Activated CD8-positive, alpha-beta memory T cell treated with anti-CD3 and anti-CD28 coated beads for 1 hour (primary cell): ENCODE results near the gene C1S.
"Not testable (repeated sequence)": the region's sequence is repeated elsewhere in the genome, so short reads cannot be mapped to it uniquely, and the experiment has no call there.

Experiments used
- DNase-seq, 2 donors: peaks; one replicate each; pipeline ENCODE4 v3.0.0-alpha.2; 2020; ENCODE audit warnings: low read depth in 1 of 2; ENCODE audit errors: extremely low read depth in 1 of 2

C1S gene

DNA sequence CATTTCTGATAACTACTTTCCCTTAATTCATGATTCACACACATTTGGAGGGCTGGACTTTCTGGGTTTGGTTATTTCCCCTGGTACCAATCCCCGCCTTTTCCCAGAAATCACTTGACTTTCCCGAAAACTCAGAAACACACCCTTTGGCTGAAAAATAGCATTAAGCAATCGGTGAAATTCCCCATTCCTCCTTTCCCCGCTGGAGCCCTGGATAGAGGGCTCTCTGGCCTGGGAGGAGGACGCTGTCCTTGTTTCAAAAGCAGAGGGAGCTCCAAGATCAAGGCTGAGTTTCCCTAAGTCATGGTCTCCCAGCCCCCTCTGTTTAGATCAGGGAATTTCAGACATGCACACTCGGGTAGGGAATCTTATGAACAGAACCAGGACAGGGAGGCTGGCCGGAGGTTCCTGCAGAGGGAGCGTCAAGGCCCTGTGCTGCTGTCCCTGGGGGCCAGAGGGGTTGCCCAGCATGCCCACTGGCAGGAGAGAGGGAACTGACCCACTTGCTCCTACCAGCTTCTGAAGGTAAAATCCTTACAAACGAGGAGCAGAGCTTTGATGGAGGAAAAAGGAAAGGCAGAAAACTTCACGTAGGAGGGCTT, at the start of gene C1S:
TSS of gene C1S (plus strand) at position 366 of the 602 bp plus-strand sequence. CDS start 1,195 bp downstream, outside the sequence.
- DNase-seq = no peak

DNA sequence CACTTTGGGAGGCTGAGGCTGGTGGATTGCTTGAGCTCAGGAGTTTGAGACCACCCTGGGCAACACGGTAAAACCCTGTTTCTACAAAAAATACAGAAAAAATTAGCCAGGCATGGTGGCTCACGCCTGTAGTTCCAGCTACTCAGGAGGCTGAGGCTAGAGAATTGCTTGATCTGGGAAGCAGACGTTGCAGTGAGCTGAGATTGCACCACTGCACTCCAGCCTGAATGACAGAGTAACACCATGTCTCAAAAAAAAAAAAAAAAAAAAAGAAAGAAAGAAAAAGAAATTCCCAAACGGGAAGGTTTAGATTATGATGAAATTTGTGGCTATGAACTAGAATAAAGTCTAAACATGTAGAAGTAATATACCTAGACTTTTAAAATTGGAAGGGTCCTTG, 49.1 kb upstream of the C1S start:
- not testable (repeated sequence) for DNase-seq

DNA sequence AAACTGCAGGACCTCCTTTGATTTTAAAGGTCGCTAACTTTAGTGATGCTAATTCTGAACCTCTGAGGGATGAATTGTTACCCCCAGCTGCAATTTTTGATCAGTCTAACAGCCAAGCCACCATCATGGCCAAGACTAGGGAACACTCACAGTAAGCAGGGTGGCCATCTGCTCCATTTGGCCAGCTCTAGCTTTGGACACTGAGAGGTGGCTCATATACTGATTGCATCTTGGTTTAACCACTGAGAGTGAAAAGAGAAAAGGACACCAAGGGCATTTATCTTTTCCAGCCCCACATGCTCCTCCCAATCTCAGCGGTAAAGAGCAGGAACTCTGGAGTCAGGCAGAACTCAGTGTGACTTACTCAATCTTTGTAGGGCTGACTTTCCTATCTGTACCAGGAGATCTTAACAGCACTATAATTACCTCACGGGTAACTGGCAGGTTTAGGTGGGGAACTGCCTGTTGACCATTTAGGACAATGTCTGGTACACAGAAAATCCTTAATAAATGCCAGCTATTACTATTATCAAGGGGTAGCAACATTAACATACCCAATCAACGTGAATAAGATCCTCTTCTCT, 48.4 kb upstream of the C1S start:
- DNase-seq = no peak

DNA sequence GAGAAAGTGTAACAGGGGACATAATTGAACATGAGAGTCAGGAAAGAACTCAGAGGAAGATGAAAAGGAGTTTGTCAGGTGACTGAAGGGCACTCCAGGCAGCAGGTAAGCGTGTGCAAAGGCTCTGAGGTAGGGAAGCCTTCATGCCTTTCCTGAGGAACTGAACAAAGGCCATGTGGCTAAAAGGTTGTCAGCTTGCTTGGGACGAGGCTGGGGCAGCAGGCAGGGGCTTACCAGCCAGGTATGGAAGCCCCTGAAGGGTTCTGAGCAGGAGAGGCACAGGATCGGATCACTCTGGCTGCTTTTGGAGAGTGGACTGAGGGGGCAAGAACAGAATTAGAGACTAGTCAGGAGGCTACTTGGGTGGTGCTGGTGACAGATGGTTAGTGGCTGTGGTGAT, 47.4 kb upstream of the C1S start:
- DNase-seq = no peak

DNA sequence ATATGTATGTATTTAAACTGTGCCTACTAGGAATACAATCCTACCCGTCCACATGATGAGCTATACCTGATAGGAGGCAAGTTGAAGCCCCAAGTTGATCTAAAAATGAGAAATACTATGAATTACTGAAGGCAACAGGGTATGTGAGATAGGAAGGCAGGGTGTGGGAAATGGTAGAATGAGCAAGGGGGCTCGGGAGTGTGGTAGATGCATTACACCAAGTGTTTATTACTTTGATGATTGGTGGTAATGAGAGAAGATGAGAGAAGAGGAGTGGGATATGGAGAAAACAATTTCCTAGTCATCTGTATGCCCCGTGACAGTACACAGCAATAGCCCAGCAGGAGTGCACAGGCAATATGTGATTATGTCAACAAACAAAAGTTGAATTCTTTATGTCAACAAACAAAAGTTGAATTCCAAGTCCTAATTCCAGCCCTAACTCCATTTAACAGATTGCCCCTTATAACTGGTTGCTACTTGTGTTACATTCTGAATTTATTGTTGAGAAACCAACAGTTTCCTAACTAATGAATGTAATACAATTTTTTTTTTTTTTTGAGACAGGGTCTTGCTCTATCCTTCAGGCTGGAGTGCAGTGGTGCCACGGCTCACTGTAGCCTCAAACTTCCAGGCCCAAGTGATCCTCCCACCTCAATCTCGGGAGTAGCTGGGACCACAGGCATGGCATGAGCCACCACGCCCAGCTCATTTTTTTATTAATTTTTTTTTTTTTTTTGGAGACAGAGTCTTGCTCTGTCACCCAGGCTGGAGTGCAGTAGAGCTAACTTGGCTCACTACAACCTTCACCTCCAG, 44.8 kb upstream of the C1S start:
- DNase-seq = no peak

DNA sequence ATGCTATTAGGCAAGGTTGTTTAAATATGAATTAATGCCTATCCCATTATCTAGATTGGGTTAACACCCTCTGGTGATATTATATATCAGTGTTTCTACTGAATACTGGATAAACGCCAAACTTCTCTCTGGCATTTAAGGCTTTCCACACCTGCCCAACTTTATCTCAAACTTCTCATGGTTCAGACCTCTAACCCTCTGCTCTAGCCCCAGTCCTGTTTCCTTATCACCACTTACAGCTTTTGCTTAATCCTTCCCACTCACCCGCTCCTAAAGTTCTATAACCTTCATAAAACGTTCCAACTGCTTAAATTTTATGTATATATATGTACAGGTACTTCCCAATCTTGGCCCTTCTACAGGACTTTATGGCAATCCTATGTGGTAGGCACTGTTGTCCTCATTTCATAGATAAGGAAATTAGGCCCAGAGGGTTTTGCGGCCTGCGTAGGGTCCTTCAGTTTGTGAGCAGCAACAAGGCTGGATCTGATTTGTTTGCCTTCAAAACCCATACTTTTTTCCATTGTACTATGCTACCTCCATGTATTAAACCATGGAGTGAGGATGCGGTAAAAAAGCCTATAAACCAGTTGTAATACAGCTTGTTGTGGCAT, 43.5 kb upstream of the C1S start:
- DNase-seq = no peak

DNA sequence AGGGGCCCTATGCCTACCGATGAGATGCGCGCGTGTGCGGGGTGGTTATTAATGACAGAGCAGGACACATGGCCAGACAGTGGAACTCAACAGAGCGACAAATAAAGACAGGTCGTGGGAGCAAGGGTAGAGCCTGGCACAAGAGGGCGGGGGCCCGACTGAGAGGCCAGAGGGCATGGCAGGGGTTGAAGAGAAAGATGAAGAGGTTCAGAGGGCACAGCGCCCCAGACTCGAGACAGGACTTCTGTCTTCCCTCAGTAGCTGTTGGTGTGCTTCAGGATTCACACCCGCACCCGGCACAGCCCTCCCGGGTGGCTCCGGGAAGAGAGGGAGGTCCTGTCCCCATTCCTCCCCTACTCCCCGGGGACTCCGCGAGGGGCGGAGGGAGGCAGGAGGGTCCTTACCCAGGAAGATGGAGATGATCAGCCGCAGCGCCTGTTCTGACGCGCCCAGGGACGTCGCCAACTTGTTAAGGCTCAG, 42.6 kb upstream of the C1S start:
- no peak for DNase-seq

DNA sequence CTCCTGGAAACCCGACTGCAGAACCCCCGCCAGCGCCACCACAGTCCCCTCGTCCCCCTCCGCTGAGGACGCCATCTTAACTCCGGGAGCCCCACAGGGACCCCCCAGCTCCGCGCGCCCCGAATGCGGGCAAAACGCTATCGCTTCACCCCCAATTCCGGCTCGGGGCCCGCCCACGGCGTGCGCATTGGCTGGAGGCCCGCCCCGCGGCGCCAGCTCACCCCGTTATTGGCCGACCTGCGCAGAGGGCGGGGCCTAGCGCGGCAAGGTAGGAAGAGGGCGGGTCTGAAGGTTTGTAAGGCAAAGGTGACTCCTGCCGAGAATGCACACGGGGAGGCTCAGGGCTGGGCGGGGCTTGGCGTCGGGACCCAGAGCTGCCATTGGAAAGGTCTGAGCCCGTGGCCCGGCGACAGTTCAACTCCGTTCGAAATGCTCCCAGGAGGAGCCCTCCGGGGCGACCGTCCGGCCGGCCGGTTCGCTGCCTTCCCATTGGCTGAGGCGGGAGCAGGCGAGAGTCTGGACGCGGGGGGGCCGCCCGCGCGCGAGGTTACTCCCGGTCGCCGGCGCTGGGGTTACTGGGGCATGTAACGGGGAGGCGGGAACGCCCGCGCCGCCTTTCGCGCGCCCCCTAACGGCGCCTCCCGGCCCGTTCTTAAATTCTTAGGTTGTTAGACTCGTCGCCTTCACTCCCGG, 42.0 kb upstream of the C1S start, which contains the start of gene LPCAT3:
TSS of gene LPCAT3 (minus strand) at position 127 of the 693 bp plus-strand sequence. CDS start at position 75, 52 bp downstream.
- DNase-seq = peak; percentile 93 to 95

DNA sequence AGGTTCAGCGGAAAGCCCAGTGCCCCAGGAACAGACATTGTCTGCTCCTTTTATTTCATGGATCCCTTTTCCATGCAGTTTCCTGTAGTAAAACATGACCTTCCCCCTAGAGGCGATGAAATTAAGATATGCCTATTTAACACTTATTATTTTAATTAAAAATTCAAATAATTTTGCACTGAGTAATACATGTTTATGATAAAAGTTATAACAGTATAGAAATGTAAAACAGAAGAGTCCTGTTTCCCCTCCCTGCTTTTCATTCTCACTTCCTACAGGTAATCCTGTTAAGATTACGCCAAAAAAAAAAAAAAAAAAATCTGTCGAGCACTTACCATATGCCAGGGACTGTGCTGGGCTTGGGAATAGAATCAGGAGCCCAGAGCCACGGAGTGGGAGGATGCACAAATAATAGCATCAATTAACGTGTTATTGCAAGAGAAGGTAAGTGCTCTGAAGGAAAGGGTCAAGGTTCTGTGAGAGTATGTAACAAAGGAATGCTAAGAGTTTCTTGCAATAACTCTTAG, 41.4 kb upstream of the C1S start:
- DNase-seq = no peak

DNA sequence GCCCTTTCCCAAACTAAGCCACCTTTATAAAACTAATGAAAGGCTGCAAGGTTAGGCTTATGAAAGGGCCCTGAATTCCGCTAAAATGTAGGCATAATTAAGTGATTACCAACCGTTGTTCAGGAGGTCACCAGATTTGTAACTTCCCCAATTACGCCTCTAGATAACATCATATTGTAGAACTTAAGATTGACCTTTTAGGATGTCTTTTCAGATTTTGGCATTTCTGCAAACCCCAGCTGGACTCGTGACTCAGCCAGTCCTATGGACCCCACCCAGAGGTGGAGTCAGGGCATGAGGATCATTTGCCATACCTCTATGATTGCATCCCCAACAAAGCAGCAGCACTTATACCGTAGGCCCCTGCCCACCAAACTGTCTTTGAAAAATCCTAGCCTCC, 38.6 kb upstream of the C1S start:
- no peak for DNase-seq

DNA sequence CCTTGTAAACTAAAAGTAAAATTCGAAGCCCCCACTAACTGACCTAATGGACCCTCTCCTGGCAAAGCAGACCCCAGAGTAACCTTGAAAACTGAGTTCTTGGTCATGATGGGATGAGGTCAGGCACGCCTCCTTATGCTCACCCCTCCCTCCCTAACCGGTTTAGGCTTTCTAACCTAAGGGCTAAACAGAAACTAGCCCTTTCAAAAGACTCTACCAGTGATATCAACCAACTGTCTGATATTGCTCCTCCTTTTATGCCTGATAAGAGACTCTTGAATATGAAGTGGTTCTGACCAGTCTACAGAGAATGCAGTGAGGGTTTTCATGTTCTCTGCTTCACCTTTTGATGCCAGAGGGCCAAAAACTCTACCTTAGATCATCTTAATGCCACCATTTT, 37.4 kb upstream of the C1S start:
- DNase-seq = no peak

DNA sequence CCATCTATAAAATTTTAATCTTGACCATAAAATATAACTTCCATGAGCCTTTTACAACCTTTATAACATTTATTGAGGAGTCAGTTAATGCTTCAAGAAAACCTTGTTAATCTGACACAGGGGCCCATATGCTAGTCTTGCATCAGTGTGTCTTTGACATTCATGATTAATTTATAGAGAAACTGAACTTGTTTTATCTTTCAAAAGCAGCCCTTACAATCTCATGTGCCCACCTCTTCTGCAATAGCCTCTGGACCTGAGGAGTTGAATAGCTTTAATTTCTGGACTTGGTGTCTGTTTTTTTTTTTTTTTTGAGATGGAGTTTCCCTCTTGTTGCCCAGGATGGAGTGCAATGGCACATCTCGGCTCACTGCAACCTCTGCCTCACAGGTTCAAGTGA, 33.7 kb upstream of the C1S start:
- DNase-seq = no peak

DNA sequence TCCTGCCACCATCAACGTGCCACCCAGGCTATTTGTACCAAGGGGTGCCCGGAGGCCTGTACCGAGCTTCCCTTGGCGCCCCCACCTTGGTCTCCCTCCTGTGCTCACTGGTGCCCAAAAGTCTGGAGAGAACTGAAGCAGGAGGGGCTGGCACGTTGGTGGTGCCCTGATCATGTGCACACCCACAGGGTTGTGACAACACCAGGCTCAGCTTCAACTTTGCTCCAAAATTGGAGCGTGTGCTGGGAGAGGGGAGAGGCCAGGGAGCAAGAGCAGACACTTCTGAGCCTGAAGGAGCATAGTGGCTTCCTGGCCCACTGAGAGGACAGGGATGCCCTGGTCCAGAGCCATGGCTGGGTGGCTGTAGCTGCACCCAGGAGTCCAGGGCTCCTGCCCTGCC, 29.2 kb upstream of the C1S start:
- DNase-seq = no peak

DNA sequence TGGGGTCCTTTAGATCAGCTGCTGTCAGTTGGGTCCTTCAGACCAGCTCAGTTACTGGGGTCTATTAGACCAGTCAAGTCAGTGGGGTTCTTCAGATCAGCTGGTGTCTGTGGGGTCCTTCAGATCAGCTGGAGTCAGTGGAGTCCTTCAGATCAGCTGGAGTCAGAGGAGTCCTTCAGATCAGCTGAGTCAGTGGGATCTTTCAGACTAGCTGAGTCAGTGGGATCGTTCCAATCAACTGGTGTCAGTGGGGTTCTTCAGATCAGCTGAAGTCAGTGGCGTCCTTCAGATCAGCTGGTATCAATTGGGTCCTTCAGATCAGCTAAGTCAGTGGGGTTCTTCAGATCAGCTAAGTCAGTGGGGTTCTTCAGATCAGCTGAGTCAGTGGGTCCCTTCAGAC, 27.5 kb upstream of the C1S start:
- DNase-seq = no peak

DNA sequence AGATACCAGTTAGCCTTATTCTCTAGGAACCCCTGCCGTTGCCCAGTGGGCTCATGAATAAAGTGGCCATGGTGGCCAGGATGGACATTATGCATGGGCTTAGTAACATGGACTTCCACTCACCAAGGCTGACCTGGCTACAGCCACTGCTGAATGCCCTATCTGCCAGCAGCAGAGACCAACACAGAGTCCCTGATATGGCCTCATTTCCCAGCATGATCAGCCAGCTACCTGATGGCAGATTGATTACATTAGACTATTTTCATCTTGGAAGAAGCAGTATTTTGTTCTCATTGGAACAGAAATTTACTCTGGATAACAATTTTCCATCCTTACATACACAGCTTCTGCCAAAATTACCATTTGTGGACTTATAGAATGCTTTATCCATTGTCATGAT, 26.1 kb upstream of the C1S start:
- DNase-seq = no peak

DNA sequence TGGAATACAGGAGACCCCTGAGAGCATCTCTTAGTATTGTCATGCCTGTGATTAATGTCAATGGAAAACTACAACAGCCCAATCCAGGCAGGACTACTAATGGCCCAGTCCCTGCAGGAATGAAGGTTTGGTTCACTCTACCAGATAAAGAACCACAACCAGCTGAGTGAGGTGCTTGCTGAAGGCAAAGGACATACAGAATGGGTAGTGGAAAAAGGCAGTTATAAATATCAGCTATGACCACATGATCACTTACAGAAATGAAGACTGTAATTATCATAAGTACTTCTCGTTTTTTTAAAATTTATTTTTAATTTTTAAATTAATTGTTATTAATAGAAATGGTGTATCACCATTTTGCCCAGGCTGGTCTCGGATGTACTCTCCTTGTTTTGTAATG, 25.1 kb upstream of the C1S start:
- DNase-seq = no peak

DNA sequence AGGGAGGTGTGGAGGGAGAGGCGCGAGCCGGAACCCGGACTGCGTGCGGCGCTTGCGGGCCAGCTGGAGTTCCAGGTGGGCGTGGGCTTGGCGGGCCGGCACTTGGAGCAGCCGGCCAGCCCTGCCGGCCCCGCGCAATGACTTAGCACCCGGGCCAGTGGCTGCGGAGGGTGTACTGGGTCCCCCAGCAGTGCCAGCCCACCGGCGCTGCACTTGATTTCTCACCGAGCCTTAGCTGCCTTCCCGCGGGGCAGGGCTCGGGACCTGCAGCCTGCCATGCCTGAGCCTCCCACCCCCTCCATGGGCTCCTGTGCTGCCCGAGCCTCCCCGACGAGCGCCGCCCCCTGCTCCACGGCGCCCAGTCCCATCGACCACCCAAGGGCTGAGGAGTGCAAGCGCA, 23.1 kb upstream of the C1S start:
- DNase-seq = not testable (repeated sequence)

DNA sequence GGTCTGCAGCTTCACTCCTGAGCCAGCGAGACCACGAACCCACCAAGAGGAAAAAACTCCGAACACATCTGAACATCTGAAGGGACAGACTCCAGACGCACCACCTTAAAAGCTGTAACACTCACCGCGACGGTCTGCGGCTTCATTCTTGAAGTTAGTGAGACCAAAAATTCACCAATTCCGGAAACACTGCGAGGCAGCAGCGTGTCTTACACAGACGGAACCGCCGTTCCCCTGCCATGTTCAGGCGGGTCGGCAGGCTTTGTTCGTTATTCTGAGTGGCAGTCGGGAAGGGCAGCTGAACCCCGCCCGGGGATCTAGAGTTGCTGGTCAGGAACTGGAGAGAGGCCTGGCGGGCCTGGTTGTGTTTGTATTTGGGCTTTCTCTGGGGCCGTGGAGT, 21.9 kb upstream of the C1S start:
- DNase-seq = no peak

DNA sequence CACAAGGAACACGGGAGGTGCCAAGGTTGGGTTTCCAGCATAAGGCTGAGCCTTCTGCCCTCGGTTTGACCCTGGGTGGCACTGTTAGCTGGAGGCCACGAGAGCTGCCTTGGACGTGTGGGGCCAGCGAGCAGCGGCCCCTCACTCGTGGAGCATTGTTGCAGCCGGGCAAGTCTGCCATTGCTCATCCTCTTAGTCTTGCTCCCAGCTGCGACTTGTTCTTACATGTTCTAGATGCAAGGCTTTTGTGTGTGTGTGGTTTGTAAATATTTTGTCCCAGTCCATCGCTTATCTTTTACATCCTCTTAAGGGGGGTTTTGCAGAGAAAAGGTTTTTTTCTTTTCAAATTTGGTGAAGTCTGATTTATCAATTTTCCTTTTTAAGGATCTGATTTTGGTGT, 21.1 kb upstream of the C1S start:
- DNase-seq = no peak

DNA sequence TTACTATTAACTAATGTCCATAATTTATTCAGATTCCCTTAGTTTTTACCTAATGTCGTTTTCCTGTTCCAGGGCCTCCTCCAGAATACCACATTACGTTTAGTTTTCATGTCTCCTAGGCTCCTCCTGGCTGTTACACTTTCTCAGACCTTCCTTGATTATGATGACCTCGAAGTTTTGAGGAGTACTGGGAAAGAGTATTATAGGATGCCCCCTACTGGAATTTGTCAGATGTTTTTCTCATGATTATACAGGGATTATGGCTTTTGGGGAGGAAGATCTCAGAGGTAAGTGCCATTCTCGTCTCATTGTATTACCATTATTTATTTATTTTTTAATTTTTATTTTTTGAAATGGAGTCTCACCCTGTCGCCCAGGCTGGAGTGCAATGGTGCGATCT, 17.7 kb upstream of the C1S start:
- no peak for DNase-seq

DNA sequence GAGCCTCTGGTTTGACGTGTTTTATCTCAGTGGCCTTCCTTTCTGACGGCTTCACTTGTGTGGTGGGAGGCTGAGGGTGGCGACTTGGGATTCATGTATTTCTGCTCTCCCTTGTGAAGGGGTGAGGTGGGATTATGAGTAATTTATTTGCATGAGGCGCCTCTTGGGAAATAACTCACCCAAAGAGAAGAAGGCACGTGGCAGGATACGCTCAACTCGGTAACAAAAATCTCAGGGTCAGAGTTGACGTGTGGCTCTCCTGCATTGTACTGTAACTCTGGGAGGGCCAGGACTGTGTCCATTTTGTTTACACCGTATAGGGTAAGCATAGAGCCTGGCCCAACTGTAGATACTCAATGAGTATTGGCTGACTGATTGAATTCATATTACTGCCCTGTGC, 14.6 kb upstream of the C1S start:
- no peak for DNase-seq
